Prostate gland (tissue), 2 donors: Measurements from ENCODE around the gene CNTNAP3.
"Not testable (repeated sequence)": the region's sequence is repeated elsewhere in the genome, so short reads cannot be mapped to it uniquely, and the experiment has no call there.

ENCODE experiments used
- CTCF ChIP-seq, 4 experiments: fragments of 200-600 bp in 2 of 4; fragments of 450-650 bp in 2 of 4; sonication (generic) in 2 of 4; IDR thresholded peaks; 1 replicate in 3 of 4; 2 replicates in 1 of 4; pipeline ENCODE4 v1.5.1; 2016 to 2019; ENCODE audit warnings: antibody characterized with exemption in 4 of 4, mild to moderate bottlenecking in 2 of 4, moderate library complexity in 2 of 4
- POLR2A ChIP-seq: fragments of 450-650 bp; IDR thresholded peaks from one replicate; pipeline ENCODE4 v1.6.1; 2016; ENCODE audit warnings: antibody characterized with exemption, mild to moderate bottlenecking

- not testable (repeated sequence) for TF ChIP-seq CTCF (IDR thresholded peaks at IDR 0.05); POLR2A
These were observed at the start of gene CNTNAP3 for GRCh38 chr9:39287980-39288379.
